K562 (cell line): ENCODE measurements around the gene SAMD14.

Experiments used
- BACH1 ChIP-seq: fragments of 200-800 bp; sonication (Bioruptor generic); IDR thresholded peaks from 2 replicates; pipeline ENCODE4 v1.6.1; 2016; ENCODE audit warnings: missing genetic modification characterization, missing compliant biosample characterization
- EZH2 ChIP-seq: IDR thresholded peaks from 2 replicates; pipeline ENCODE4 v1.6.1; 2012; ENCODE audit warnings: low read depth, mild to moderate bottlenecking, inconsistent platforms, low read length, borderline replicate concordance
- JUN ChIP-seq, 2 experiments: sonication (generic) in 1 of 2; formaldehyde crosslinking in 1 of 2; IDR thresholded peaks; 2 replicates each; pipeline versions ENCODE4 v1.6.1 to v1.8.0; 2012 to 2022; ENCODE audit warnings: borderline replicate concordance in 2 of 2, mild to moderate bottlenecking in 2 of 2, improper control_type of control experiment in 1 of 2, low read depth in 1 of 2, low read length in 1 of 2, missing genetic modification reagents in 1 of 2
- POLR2AphosphoS5 ChIP-seq: IDR thresholded peaks from 2 replicates; pipeline ENCODE4 v1.6.1; 2011; ENCODE audit warnings: mild to moderate bottlenecking, low read depth, low read length, moderate library complexity; ENCODE audit not compliant: control insufficient read depth, insufficient read depth
- TAF1 ChIP-seq: IDR thresholded peaks from 2 replicates; pipeline ENCODE4 v1.6.1; 2011; ENCODE audit warnings: mild to moderate bottlenecking, low read length, moderate library complexity; ENCODE audit not compliant: insufficient read depth, control insufficient read depth, severe bottlenecking; ENCODE audit errors: extremely low read depth
- TF ChIP-seq, protein P1 (sequence below), 3 experiments: IDR thresholded peaks in 2 of 3; conservative IDR thresholded peaks in 1 of 3; 2 replicates each; pipeline ENCODE4 v1.5.1; 2011 to 2012; ENCODE audit warnings: low read length in 3 of 3, mild to moderate bottlenecking in 3 of 3, control low read depth in 2 of 3, improper control_type of control experiment in 1 of 3, inconsistent platforms in 1 of 3, low read depth in 1 of 3, mixed read lengths in 1 of 3, moderate library complexity in 1 of 3; ENCODE audit not compliant: insufficient read depth in 2 of 3

DNA sequence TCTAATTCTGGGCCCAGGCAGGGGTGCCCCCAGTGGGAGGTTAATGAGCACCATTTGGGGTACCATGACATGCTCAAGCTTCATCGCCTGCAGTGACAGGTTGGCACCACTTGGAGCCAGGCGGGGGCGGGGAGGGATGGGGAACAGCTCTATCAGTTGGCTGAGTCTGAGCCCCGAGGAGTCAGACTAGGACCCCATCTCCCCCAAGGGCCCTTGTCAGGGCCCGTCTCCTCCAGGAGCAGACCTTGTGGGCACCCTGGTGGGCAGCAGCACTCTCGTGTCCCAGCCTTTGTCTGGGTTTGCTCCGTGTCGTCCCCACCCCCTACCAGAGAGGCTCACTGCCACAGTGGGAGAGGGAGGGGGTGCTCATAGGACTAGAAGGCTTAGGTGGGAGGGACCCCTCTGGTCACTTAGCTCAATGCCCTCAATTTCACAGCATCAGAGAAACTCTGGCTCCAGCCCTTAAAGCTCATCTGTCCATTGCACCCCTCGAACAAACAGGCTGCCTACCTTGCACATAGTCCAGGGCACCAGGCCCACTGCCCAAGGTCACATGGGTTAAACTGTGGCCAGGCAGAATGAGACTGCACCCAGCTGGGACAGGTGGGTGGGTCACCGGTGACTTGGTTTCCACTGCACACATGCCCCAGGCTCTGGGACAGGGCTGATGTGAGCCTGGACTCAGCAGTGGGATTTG lies 16.4 kb upstream of the SAMD14 start:
- TF ChIP-seq BACH1 (tag) (no peak), TAF1 (no peak), JUN (IDR thresholded peaks at IDR 0.05; ENCODE audit: borderline replicate concordance, low read depth, low read length) (no peak), JUN (CRISPR knock-in tag; IDR thresholded peaks at IDR 0.05; ENCODE audit: borderline replicate concordance) (no peak), POLR2AphosphoS5 (no peak), EZH2 (no peak)
- TF ChIP-seq, protein P1, sequence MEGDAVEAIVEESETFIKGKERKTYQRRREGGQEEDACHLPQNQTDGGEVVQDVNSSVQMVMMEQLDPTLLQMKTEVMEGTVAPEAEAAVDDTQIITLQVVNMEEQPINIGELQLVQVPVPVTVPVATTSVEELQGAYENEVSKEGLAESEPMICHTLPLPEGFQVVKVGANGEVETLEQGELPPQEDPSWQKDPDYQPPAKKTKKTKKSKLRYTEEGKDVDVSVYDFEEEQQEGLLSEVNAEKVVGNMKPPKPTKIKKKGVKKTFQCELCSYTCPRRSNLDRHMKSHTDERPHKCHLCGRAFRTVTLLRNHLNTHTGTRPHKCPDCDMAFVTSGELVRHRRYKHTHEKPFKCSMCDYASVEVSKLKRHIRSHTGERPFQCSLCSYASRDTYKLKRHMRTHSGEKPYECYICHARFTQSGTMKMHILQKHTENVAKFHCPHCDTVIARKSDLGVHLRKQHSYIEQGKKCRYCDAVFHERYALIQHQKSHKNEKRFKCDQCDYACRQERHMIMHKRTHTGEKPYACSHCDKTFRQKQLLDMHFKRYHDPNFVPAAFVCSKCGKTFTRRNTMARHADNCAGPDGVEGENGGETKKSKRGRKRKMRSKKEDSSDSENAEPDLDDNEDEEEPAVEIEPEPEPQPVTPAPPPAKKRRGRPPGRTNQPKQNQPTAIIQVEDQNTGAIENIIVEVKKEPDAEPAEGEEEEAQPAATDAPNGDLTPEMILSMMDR (IDR thresholded peaks at IDR 0.05 in 2 of 3, conservative IDR thresholded peaks at IDR 0.05 in 1 of 3; ENCODE audit: insufficient read depth in 2 of 3, low read depth in 1 of 3, low read length in 3 of 3): no peak
